Activated CD8-positive, alpha-beta T cell treated with anti-CD3 and anti-CD28 coated beads for 36 hours (primary cell): ENCODE results near the gene DGKD. TPM values are rescaled to one million over a fixed set of nuclear protein-coding genes. Genes with fewer than 3 reads are reported as not detected.

Source experiments
- ATAC-seq: fragments of 200-7000 bp; cut with Tn5 transposase; one replicate; pipeline ENCODE4 v1.10.0; 2021; ENCODE audit warnings: mild to moderate bottlenecking, moderate library complexity
- CTCF ChIA-PET: fragments of 350-600 bp; sonication (Branson Sonifier 250); formaldehyde crosslinking; loops from one replicate; lab custom pipeline; 2021; ENCODE audit warnings: antibody characterized with exemption; lab: Charles Lee
- POLR2A ChIA-PET: fragments of 350-600 bp; sonication (Branson Sonifier 250); formaldehyde crosslinking; loops from one replicate; lab custom pipeline; 2021; ENCODE audit warnings: antibody characterized with exemption; lab: Charles Lee
- DNase-seq: peaks from one replicate; pipeline ENCODE4 v3.0.0-alpha.2; 2020
- H3K27ac Mint-ChIP-seq: one replicate; pipeline ENCODE4 v1.8.0; 2021; ENCODE audit warnings: mild to moderate bottlenecking, mixed read lengths
- H3K27me3 Mint-ChIP-seq: one replicate; pipeline ENCODE4 v1.8.0; 2021; ENCODE audit warnings: mixed read lengths
- H3K36me3 Mint-ChIP-seq: one replicate; pipeline ENCODE4 v1.8.0; 2021; ENCODE audit warnings: low read depth, mixed read lengths
- H3K4me1 Mint-ChIP-seq: one replicate; pipeline ENCODE4 v1.8.0; 2021; ENCODE audit warnings: low read depth, mixed read lengths
- H3K4me3 Mint-ChIP-seq: one replicate; pipeline ENCODE4 v1.8.0; 2021; ENCODE audit warnings: mild to moderate bottlenecking, moderate library complexity, mixed read lengths
- H3K9me3 Mint-ChIP-seq: one replicate; pipeline ENCODE4 v1.8.0; 2021; ENCODE audit warnings: mixed read lengths
- CTCF ChIP-seq: fragments of 200-600 bp; IDR thresholded peaks from one replicate; pipeline ENCODE4 v1.8.0; 2022; ENCODE audit warnings: antibody characterized with exemption, mild to moderate bottlenecking
- intact Hi-C: fragments of 100-400 bp; cut with micrococcal nuclease; formaldehyde crosslinking; loops from one replicate; pipeline ENCODE4 v1.10.0; 2022
- total RNA-seq, 2 experiments: library from RNA; stranded (reverse); gene quantifications; one replicate each; pipeline ENCODE4 v1.2.3, GENCODE V29; 2021

Gene DGKD
- total RNA-seq, 2 experiments from 2014 or later, result 89.6 to 99.5 TPM

- CTCF ChIA-PET, result no interaction called here
- DNase-seq (no peak), ATAC-seq (no peak)
- POLR2A ChIA-PET, result no interaction called here
- Mint-ChIP-seq H3K27ac (no peak overlapping the region), H3K27me3 (no peaks in the 10 kb centered on the region), H3K4me1 (peaks cover 3% of the 10 kb centered on the region), H3K9me3 (no peaks in the 10 kb centered on the region), H3K4me3 (no peak overlapping the region), H3K36me3 (no peaks in the 10 kb centered on the region)
- intact Hi-C loops, result no loop called here
- TF ChIP-seq CTCF, result no peak
These were observed 39.9 kb upstream of the DGKD start for GRCh38 chr2:233314180-233314925.

- intact Hi-C loops, result no loop called here
- H3K9me3 Mint-ChIP-seq, result no peaks in the 10 kb centered on the region
- H3K4me3 Mint-ChIP-seq, result no peak overlapping the region
- H3K27ac Mint-ChIP-seq, result no peak overlapping the region
- no peaks in the 10 kb centered on the region for H3K36me3 Mint-ChIP-seq
- no peak for ATAC-seq
- CTCF ChIA-PET, result no interaction called here
- no peaks in the 10 kb centered on the region for H3K27me3 Mint-ChIP-seq
- H3K4me1 Mint-ChIP-seq, result peaks cover 3% of the 10 kb centered on the region
- POLR2A ChIA-PET, result interaction anchor here (0.6 kb wide), 1 partner anchor 500 kb away, joined by 3 read pairs; no protein-coding TSS in a partner anchor
- no peak for DNase-seq
- TF ChIP-seq CTCF, result no peak
These were observed 36.9 kb upstream of the DGKD start for GRCh38 chr2:233317196-233317943.

GRCh38 chr2:233319256-233319655 lies 35.0 kb upstream of the DGKD start:
- Mint-ChIP-seq H3K9me3 (no peaks in the 10 kb centered on the region), H3K27ac (no peak overlapping the region), H3K36me3 (no peaks in the 10 kb centered on the region), H3K4me1 (peaks cover 9% of the 10 kb centered on the region), H3K4me3 (no peak overlapping the region), H3K27me3 (no peaks in the 10 kb centered on the region)
- DNase-seq (no peak), ATAC-seq (no peak)
- ChIA-PET CTCF (no interaction called here), POLR2A (interaction anchor here (0.6 to 0.9 kb wide), 2 partner anchors 37 to 43 kb away, joined by 3 read pairs; no protein-coding TSS in a partner anchor)
- TF ChIP-seq CTCF, result no peak
- intact Hi-C loops, result no loop called here

GRCh38 chr2:233320470-233320869 lies 33.8 kb upstream of the DGKD start:
- peaks cover 9% of the 10 kb centered on the region for H3K4me1 Mint-ChIP-seq
- H3K27ac Mint-ChIP-seq, result no peak overlapping the region
- H3K27me3 Mint-ChIP-seq, result no peaks in the 10 kb centered on the region
- intact Hi-C loops, result no loop called here
- H3K4me3 Mint-ChIP-seq, result no peak overlapping the region
- DNase-seq (no peak), ATAC-seq (no peak)
- ChIA-PET CTCF (interaction anchor here (1.7 to 2.5 kb wide), 2 partner anchors 11 to 123 kb away, joined by 7 to 9 read pairs; no protein-coding TSS in a partner anchor), POLR2A (no interaction called here)
- no peaks in the 10 kb centered on the region for H3K9me3 Mint-ChIP-seq
- H3K36me3 Mint-ChIP-seq, result no peaks in the 10 kb centered on the region
- TF ChIP-seq CTCF, result no peak

- TF ChIP-seq CTCF, result no peak
- no peaks in the 10 kb centered on the region for H3K9me3 Mint-ChIP-seq
- intact Hi-C loops, result no loop called here
- DNase-seq (no peak), ATAC-seq (no peak)
- H3K27me3 Mint-ChIP-seq, result no peaks in the 10 kb centered on the region
- ChIA-PET CTCF (interaction anchor here (1.7 to 2.5 kb wide), 2 partner anchors 10 to 122 kb away, joined by 7 to 9 read pairs; no protein-coding TSS in a partner anchor), POLR2A (interaction anchor here (0.7 to 1.4 kb wide), 2 partner anchors 25 to 26 kb away, joined by 3 to 4 read pairs; no protein-coding TSS in a partner anchor)
- no peak overlapping the region for H3K27ac Mint-ChIP-seq
- no peaks in the 10 kb centered on the region for H3K36me3 Mint-ChIP-seq
- H3K4me1 Mint-ChIP-seq, result peaks cover 9% of the 10 kb centered on the region
- H3K4me3 Mint-ChIP-seq, result no peak overlapping the region
These were observed 33.1 kb upstream of the DGKD start for GRCh38 chr2:233321166-233321565.
